Pons (tissue), 1 donor: ENCODE data around the gene SCAP.

Source experiments
- DNase-seq: peaks from one replicate; pipeline ENCODE4 v3.0.0-alpha.2; 2016; ENCODE audit warnings: low spot score

The SCAP gene

GRCh38 chr3:47430606-47431005 lies 45.1 kb downstream of the SCAP start:
- DNase-seq, result no peak

GRCh38 chr3:47429476-47430270 lies 46.1 kb downstream of the SCAP start:
- DNase-seq, result no peak

GRCh38 chr3:47428662-47429061 lies 47.1 kb downstream of the SCAP start:
- no peak for DNase-seq

GRCh38 chr3:47427866-47428265 lies 47.9 kb downstream of the SCAP start:
- no peak for DNase-seq

- no peak for DNase-seq
These were observed 49.8 kb downstream of the SCAP start for GRCh38 chr3:47425959-47426358.

- DNase-seq, result no peak
These were observed 50.4 kb downstream of the SCAP start for GRCh38 chr3:47425383-47425778.

- DNase-seq, result no peak
These were observed 51.0 kb downstream of the SCAP start for GRCh38 chr3:47424434-47425382.

- DNase-seq, result no peak
These were observed 52.1 kb downstream of the SCAP start for GRCh38 chr3:47423548-47424145.

GRCh38 chr3:47422743-47423142 lies 53.0 kb downstream of the SCAP start:
- DNase-seq, result no peak

- DNase-seq, result no peak
These were observed 53.7 kb downstream of the SCAP start for GRCh38 chr3:47421741-47422649.

GRCh38 chr3:47420511-47421484 lies 54.9 kb downstream of the SCAP start:
- DNase-seq, result peak; percentile 91

GRCh38 chr3:47420044-47420430 lies 55.7 kb downstream of the SCAP start:
- DNase-seq, result no peak

- no peak for DNase-seq
These were observed 56.4 kb downstream of the SCAP start for GRCh38 chr3:47419083-47420043.

- no peak for DNase-seq
These were observed 57.3 kb downstream of the SCAP start for GRCh38 chr3:47418167-47419082.

GRCh38 chr3:47416041-47416440 lies 59.7 kb downstream of the SCAP start:
- DNase-seq, result no peak

- peak; percentile 82 for DNase-seq
These were observed 60.8 kb downstream of the SCAP start for GRCh38 chr3:47414666-47415587.

GRCh38 chr3:47414161-47414564 lies 61.6 kb downstream of the SCAP start:
- DNase-seq, result no peak
